CD8-positive, alpha-beta memory T cell (primary cell): ENCODE data around the gene GMNC. TPM values are rescaled to one million over a fixed set of nuclear protein-coding genes. Genes with fewer than 3 reads are reported as not detected.

Source experiments
- CTCF ChIA-PET: fragments of 350-600 bp; sonication (Branson Sonifier 250); formaldehyde crosslinking; loops from one replicate; lab custom pipeline; 2021; ENCODE audit warnings: antibody characterized with exemption; lab: Charles Lee
- POLR2A ChIA-PET: fragments of 350-600 bp; sonication (Branson Sonifier 250); formaldehyde crosslinking; loops from one replicate; lab custom pipeline; 2021; ENCODE audit warnings: antibody characterized with exemption; lab: Charles Lee
- DNase-seq, 5 donors: peaks; one replicate each; pipeline versions ENCODE4 v3.0.0 to v3.0.0-alpha.2; 2020 to 2022; ENCODE audit warnings: mixed read lengths in 1 of 5
- H3K27ac ChIP-seq: one replicate; pipeline ENCODE4 v1.7.0; 2013; ENCODE audit warnings: low read depth, mild to moderate bottlenecking, low read length, moderate library complexity
- H3K27me3 ChIP-seq: 2 replicates; pipeline ENCODE4 v1.7.0; 2013; ENCODE audit warnings: low read length, mild to moderate bottlenecking; ENCODE audit not compliant: insufficient read depth, poor library complexity, severe bottlenecking
- H3K36me3 ChIP-seq: 2 replicates; pipeline ENCODE4 v1.7.0; 2013; ENCODE audit warnings: mild to moderate bottlenecking, low read length, moderate library complexity; ENCODE audit not compliant: insufficient read depth
- H3K4me1 ChIP-seq: 2 replicates; pipeline ENCODE4 v1.7.0; 2013; ENCODE audit warnings: mild to moderate bottlenecking, low read length, moderate library complexity; ENCODE audit not compliant: insufficient read depth
- H3K4me3 ChIP-seq: 2 replicates; pipeline ENCODE4 v1.7.0; 2013; ENCODE audit warnings: mild to moderate bottlenecking, low read length
- H3K9me3 ChIP-seq: 2 replicates; pipeline ENCODE4 v1.7.0; 2013; ENCODE audit warnings: mild to moderate bottlenecking, low read length
- H3K27ac Mint-ChIP-seq, 8 donors: one replicate each; pipeline ENCODE4 v1.8.0; 2020 to 2021; ENCODE audit warnings: mixed read lengths in 8 of 8, mild to moderate bottlenecking in 6 of 8, inconsistent platforms in 3 of 8, moderate library complexity in 3 of 8
- H3K27me3 Mint-ChIP-seq, 2 donors: one replicate each; pipeline ENCODE4 v1.8.0; 2020 to 2021; ENCODE audit warnings: mixed read lengths in 2 of 2, mild to moderate bottlenecking in 1 of 2, moderate library complexity in 1 of 2
- H3K36me3 Mint-ChIP-seq, 3 donors: one replicate each; pipeline ENCODE4 v1.8.0; 2020 to 2021; ENCODE audit warnings: mixed read lengths in 3 of 3, inconsistent platforms in 1 of 3, mild to moderate bottlenecking in 1 of 3
- H3K4me1 Mint-ChIP-seq, 3 donors: one replicate each; pipeline ENCODE4 v1.8.0; 2020 to 2021; ENCODE audit warnings: mixed read lengths in 3 of 3, inconsistent platforms in 1 of 3, mild to moderate bottlenecking in 1 of 3
- H3K4me3 Mint-ChIP-seq, 7 donors: one replicate each; pipeline ENCODE4 v1.8.0; 2020 to 2021; ENCODE audit warnings: mixed read lengths in 7 of 7, mild to moderate bottlenecking in 6 of 7, moderate library complexity in 4 of 7, inconsistent platforms in 2 of 7
- H3K9me3 Mint-ChIP-seq, 5 donors: one replicate each; pipeline ENCODE4 v1.8.0; 2020 to 2022; ENCODE audit warnings: mixed read lengths in 5 of 5, mild to moderate bottlenecking in 3 of 5, moderate library complexity in 2 of 5, inconsistent platforms in 1 of 5
- polyA plus RNA-seq: library from polyadenylated mRNA; unstranded; fragments of 300-500 nt; fragmentation: Illumina TruSeq; gene quantifications from one replicate; pipeline ENCODE4 v1.2.3, GENCODE V29; 2021
- total RNA-seq, 2 experiments: library from RNA; stranded (reverse); gene quantifications; one replicate each; pipeline ENCODE4 v1.2.3, GENCODE V29; 2021

Gene GMNC, protein sequence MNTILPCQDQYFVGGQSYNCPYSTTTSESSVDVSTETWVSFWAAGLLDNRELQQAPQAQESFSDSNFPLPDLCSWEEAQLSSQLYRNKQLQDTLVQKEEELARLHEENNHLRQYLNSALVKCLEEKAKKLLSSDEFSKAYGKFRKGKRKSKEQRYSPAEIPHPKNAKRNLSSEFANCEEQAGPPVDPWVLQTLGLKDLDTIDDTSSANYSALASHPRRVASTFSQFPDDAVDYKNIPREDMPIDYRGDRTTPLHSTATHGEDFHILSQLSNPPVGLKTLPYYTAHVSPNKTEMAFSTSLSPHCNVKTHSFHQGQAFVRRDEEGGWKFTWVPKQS
- total RNA-seq (not detected), polyA plus RNA-seq (not detected)

DNA sequence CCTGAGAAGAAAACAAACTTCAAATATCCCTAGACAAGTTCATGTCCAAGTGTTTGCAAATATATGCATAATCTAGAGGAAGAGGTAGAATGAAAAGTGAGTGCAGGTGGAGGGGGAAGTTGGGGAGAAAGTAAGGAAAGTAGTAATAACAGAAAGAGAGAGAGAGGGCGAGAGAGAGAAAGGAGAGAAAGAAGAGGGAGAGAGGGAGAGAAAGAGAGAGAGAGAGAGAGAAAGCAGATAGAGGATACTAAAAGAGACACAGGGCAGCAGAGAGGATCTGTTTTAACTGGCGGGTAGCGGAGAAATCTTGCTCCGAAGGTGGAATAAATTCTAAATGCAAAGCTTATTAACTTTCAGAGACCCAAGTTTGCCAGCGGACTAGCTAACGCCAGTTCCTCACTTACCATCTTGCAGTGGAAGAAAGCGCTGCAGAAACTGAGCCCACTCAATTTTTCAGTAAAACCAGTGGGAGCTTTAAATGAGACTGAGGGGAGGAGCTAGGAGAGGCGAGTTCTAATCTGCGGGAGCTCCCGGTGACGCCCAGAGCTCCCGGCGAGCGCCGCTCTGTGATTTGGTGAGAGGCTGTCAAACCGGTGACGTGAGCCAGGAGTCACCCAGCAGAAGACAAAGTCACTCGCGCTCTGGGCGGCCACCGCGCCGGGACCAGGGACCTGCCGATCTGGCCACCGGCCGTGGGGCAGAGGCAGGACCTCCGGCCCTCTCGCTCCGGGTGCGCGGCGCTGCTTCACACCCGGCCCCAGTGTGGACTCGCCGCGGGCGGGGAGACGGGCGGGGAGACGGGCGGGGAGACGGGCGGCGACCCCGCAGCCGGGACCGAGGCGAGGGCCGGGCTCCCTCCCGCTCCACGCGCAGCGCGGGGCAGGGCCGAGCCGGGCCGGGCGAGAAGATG lies at the start of gene GMNC:
Gene GMNC (minus strand): TSS at position 486 of the 910 bp plus-strand sequence. CDS start 79 bp downstream, at position 407.
- peaks cover 0 to 3% (median 0%) of the 10 kb centered on the region in 3 donors for H3K36me3 Mint-ChIP-seq
- H3K4me1 ChIP-seq: no peaks in the 10 kb centered on the region
- DNase-seq: no peak
- peak within 1 kb of the TSS in 5 of 7 donors; percentile 5 to 69 (median 56) for H3K4me3 Mint-ChIP-seq
- POLR2A ChIA-PET: no interaction called here
- H3K27ac Mint-ChIP-seq: peak within 1 kb of the TSS in 2 of 8 donors; percentile 54 to 92
- no peaks in the 10 kb centered on the region for H3K36me3 ChIP-seq
- peaks cover 4 to 14% (median 9%) of the 10 kb centered on the region in 3 donors for H3K4me1 Mint-ChIP-seq
- H3K27me3 Mint-ChIP-seq: peaks cover 13 to 42% of the 10 kb centered on the region in 2 donors
- no peaks in the 10 kb centered on the region for H3K27me3 ChIP-seq
- no peak within 1 kb of the TSS for H3K27ac ChIP-seq
- CTCF ChIA-PET: no interaction called here
- peaks cover 0 to 7% (median 3%) of the 10 kb centered on the region in 5 donors for H3K9me3 Mint-ChIP-seq
- H3K9me3 ChIP-seq: no peaks in the 10 kb centered on the region
- no peak within 1 kb of the TSS for H3K4me3 ChIP-seq

DNA sequence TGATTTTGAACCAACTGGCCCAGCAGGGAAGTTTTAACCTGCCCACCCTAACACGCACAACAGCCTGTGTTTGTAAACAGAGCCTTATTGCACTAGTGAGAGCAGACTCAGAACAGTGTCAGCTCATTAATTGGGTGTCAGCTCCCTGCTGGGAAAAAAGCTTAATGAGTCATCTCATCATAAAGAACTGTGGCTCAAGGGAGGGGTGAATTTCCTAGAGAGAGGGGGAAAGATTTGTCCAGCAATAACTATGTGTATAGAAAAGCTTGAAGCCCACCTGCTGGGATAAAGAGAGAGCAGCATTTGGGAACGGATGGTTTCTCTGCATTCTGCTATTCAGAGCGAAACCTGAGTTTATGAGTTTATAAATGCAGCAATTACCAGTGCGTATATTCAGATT lies 48.9 kb upstream of the GMNC start:
- Mint-ChIP-seq H3K27me3 (no peaks in the 10 kb centered on the region), H3K9me3 (peaks cover 0 to 7% (median 2%) of the 10 kb centered on the region in 5 donors), H3K4me1 (no peaks in the 10 kb centered on the region), H3K36me3 (no peaks in the 10 kb centered on the region), H3K4me3 (no peak overlapping the region), H3K27ac (no peak overlapping the region)
- H3K4me1 ChIP-seq: no peaks in the 10 kb centered on the region
- H3K27me3 ChIP-seq: no peaks in the 10 kb centered on the region
- POLR2A ChIA-PET: no interaction called here
- no peak for DNase-seq
- no peak overlapping the region for H3K27ac ChIP-seq
- CTCF ChIA-PET: no interaction called here
- H3K9me3 ChIP-seq: no peaks in the 10 kb centered on the region
- H3K36me3 ChIP-seq: no peaks in the 10 kb centered on the region
- H3K4me3 ChIP-seq: no peak overlapping the region

DNA sequence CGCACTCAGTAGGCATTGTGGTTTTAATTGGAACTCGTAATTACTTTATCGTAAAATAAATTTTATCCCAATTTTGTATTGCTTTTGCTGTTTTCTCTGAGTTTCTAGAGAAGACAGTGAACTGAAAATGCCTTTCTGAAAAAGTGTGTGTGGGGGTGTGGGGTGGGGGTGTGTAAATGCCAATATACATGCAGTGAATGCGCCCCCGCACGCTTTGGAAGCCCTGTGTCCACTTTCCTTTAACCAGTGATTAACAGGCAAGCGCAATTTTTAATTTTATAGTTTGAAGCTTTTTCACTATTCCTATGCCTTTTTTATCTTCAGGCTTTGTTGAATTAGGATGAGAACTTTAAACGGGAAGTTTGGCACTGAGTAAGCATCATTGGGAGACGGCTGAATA lies 47.4 kb upstream of the GMNC start:
- CTCF ChIA-PET: no interaction called here
- POLR2A ChIA-PET: no interaction called here

DNA sequence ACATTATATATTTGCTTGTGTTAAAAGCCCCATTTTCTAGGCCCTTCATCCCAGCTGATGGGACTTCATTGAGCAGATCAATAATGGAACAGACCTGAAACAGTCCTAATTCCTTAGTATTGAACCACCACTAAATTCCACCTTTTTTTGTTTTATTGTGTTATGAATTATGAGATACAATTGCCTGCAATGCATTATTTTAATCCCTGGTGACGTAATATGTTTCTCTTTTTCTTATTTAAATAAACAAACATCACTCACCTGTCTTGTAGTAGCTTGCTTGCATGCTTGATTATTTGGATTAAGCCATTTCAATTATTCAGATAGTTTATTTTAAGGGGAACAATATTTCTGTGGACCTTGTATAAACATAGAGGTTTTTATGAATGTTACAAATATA lies 40.7 kb upstream of the GMNC start:
- Histone ChIP-seq H3K27me3 (no peaks in the 10 kb centered on the region), H3K9me3 (no peaks in the 10 kb centered on the region), H3K4me1 (no peaks in the 10 kb centered on the region), H3K36me3 (no peaks in the 10 kb centered on the region), H3K27ac (no peak overlapping the region), H3K4me3 (no peak overlapping the region)
- Mint-ChIP-seq H3K9me3 (peaks cover 4 to 15% (median 6%) of the 10 kb centered on the region in 5 donors), H3K36me3 (no peaks in the 10 kb centered on the region), H3K4me1 (no peaks in the 10 kb centered on the region), H3K27ac (no peak overlapping the region), H3K4me3 (no peak overlapping the region), H3K27me3 (no peaks in the 10 kb centered on the region)
- DNase-seq: no peak
- CTCF ChIA-PET: no interaction called here
- POLR2A ChIA-PET: no interaction called here

More for the DNA sequence above, 47.4 kb upstream of the GMNC start:
- Mint-ChIP-seq H3K36me3 (no peaks in the 10 kb centered on the region), H3K27ac (no peak overlapping the region), H3K4me1 (no peaks in the 10 kb centered on the region), H3K9me3 (peaks cover 0 to 7% (median 2%) of the 10 kb centered on the region in 5 donors), H3K27me3 (no peaks in the 10 kb centered on the region), H3K4me3 (no peak overlapping the region)
- no peak overlapping the region for H3K27ac ChIP-seq
- H3K4me3 ChIP-seq: no peak overlapping the region
- H3K4me1 ChIP-seq: no peaks in the 10 kb centered on the region
- DNase-seq: no peak
- H3K27me3 ChIP-seq: no peaks in the 10 kb centered on the region
- no peaks in the 10 kb centered on the region for H3K36me3 ChIP-seq
- no peaks in the 10 kb centered on the region for H3K9me3 ChIP-seq

DNA sequence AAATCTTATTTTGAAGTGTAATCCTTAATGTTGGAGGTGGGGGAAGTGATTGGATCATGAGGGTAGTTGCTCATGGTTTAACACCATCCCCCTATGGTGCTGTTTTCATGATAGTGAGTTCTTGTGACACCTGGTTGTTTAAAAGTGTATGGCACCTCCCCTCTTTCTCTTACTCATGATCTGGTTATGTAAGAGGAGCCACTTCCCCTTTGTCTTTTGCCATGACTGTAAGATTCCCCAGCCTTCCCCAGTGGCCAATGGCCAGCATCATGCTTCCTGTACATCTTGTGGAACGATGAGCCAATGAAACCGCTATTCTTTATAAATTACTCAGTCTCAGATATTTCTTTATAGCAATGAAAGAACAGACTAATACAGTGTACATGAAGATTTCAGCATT lies 39.8 kb upstream of the GMNC start:
- peaks cover 4 to 22% (median 6%) of the 10 kb centered on the region in 5 donors for H3K9me3 Mint-ChIP-seq
- no peaks in the 10 kb centered on the region for H3K27me3 Mint-ChIP-seq
- H3K9me3 ChIP-seq: no peaks in the 10 kb centered on the region
- H3K4me1 ChIP-seq: no peaks in the 10 kb centered on the region
- no peak overlapping the region for H3K4me3 Mint-ChIP-seq
- ChIA-PET POLR2A (no interaction called here), CTCF (no interaction called here)
- H3K36me3 Mint-ChIP-seq: no peaks in the 10 kb centered on the region
- no peak for DNase-seq
- no peak overlapping the region for H3K4me3 ChIP-seq
- H3K27ac Mint-ChIP-seq: no peak overlapping the region
- no peaks in the 10 kb centered on the region for H3K4me1 Mint-ChIP-seq
- no peaks in the 10 kb centered on the region for H3K27me3 ChIP-seq
- H3K36me3 ChIP-seq: no peaks in the 10 kb centered on the region
- no peak overlapping the region for H3K27ac ChIP-seq

DNA sequence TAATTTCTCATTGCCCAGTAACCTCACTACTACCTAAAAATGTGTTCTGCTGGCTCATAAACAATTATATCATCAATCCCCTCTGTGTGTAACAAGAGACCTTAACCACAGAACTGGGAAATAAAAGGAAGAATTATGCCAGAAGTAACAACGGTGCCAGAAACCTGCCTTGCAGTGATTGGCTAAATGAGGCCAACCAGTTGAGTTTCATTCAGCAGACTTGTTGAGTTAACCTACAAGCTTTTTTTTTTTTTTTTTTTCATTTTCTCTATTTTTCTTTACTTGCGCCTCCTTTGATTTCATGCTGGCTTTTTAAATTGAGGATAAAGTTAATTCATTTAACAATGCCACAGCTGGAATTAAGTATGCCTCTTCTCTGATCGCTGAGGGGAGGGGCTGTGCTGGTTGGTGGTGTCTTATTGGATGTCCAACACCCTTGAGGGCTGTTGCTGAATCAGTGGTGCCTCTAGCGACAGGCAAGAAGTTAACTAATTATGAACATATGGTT lies 30.0 kb upstream of the GMNC start:
- CTCF ChIA-PET: no interaction called here
- Histone ChIP-seq H3K4me1 (no peaks in the 10 kb centered on the region), H3K27me3 (no peaks in the 10 kb centered on the region), H3K36me3 (no peaks in the 10 kb centered on the region), H3K27ac (no peak overlapping the region), H3K9me3 (no peaks in the 10 kb centered on the region), H3K4me3 (no peak overlapping the region)
- Mint-ChIP-seq H3K27me3 (no peaks in the 10 kb centered on the region), H3K9me3 (peaks cover 3 to 17% (median 9%) of the 10 kb centered on the region in 5 donors), H3K36me3 (no peaks in the 10 kb centered on the region), H3K27ac (no peak overlapping the region), H3K4me1 (no peaks in the 10 kb centered on the region), H3K4me3 (no peak overlapping the region)
- no peak for DNase-seq
- POLR2A ChIA-PET: no interaction called here

DNA sequence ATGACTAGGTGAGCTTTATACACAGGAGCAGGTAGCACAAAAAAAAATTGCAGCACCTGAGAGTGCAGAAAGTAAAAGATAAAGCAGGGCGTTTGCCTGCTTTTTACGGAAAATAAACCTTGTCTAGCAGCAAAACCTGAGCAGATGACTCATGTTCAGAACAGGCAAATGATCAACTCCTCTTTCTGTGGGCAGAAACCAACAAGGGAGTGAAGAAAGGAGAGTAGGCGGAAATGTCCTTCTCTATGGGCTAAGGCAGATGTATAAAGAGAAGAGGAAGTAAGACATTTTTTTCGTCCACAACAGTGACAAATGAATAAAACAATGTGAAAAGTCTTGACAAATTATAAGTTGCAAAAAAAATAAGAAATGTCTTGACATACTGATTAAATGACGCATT lies 24.5 kb upstream of the GMNC start:
- H3K27me3 Mint-ChIP-seq: no peaks in the 10 kb centered on the region
- H3K4me3 Mint-ChIP-seq: no peak overlapping the region
- no peak for DNase-seq
- no peaks in the 10 kb centered on the region for H3K36me3 Mint-ChIP-seq
- Histone ChIP-seq H3K27ac (no peak overlapping the region), H3K36me3 (no peaks in the 10 kb centered on the region), H3K27me3 (no peaks in the 10 kb centered on the region), H3K9me3 (no peaks in the 10 kb centered on the region), H3K4me1 (no peaks in the 10 kb centered on the region), H3K4me3 (no peak overlapping the region)
- H3K27ac Mint-ChIP-seq: no peak overlapping the region
- CTCF ChIA-PET: no interaction called here
- peaks cover 0 to 4% (median 0%) of the 10 kb centered on the region in 5 donors for H3K9me3 Mint-ChIP-seq
- POLR2A ChIA-PET: no interaction called here
- H3K4me1 Mint-ChIP-seq: no peaks in the 10 kb centered on the region
